SW480 (cell line): Measurements from ENCODE around the gene PRDM16.

Source experiments
- DNase-seq: peaks from one replicate; pipeline ENCODE4 v3.0.0-alpha.2; 2016; ENCODE audit warnings: low spot score

Gene PRDM16

DNA sequence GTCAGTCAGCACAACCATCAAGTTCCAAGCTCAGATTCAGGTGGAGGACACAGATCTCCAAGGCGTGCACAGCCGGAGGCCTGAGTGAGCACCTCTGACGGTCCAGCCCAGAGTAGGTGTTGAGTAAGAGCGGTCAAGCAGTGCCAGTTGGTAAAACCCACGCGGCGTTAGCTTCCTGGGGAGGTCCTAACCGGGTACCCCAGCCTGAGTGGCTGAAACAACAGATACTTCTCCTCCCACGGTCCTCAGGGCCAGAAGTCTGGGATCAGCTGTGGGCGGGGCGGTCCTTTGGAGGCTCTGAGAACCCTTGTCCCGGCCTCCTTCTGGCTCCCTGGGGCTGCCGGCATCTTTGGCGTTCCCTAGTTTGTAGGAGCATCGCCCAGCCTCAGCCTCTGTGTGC, 94.4 kb downstream of the PRDM16 start:
- DNase-seq = no peak

DNA sequence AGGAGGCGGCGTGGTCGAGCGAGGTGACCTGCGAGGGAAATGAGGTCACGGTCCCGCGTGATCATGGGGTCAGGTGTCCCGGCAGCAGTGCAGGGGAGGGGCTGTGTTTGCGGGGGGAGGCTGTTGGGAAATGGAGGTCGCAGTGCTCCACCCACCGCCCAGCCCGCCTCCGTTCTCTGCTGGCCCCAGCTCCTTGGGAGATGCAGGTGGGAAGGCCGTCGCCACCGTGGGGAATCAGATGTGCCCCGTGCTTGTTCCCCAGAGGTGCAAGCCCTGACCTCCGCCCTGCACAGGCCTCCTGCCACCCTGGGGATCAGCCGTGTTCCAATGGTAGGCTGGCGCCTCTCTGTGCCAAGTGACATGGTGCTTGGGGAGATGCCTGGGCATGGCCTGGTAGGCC, 95.7 kb downstream of the PRDM16 start:
- DNase-seq = no peak

DNA sequence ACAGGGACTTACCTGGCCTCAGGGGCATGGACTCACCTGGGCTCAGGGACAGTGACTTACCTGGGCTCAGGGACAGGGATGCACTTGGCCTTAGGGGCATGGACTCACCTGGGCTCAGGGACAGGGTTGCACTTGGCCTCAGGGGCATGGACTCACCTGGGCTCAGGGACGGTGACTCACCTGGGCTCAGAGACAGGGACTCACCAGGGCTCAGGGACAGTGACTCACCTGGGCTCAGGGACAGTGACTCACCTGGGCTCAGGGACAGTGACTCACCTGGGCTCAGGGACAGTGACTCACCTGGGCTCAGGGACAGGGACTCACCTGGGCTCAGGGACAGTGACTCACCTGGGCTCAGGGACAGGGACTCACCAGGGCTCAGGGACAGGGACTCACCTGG, 96.2 kb downstream of the PRDM16 start:
- DNase-seq = peak; percentile 54

DNA sequence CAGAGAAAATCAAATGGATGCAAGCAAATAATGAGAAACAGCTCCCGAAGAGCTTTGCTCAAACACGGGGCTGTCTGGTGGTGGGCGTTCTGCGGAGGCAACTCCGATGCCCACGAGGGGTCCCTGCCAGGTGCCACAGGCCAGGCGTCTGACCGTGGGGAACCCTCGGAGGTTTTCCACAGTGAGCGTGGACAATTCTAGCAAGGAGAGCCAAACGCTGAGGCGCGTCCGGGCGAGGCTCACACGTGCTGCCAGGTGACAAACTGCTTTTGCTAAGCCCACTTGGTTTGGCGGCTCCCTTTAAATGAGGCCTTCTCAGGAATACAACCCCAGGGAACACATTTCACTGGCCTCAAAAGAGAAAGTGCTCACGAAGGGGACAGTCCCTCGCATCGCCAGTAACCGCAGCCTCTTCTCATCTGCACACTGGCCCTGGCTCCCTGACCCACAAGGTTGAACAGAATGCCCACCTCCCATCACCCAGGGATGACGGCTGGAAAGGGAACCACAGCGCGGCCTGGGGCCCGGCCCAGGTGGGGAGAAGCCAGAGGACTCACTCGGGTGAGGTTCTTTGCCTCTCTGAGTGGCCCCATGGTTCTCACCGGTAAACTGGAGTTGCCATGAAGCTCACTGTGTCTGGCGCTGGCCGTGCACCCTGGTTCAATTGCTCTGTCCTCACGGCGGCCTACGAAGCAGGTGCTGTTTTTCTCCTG, 97.4 kb downstream of the PRDM16 start:
- DNase-seq = no peak

DNA sequence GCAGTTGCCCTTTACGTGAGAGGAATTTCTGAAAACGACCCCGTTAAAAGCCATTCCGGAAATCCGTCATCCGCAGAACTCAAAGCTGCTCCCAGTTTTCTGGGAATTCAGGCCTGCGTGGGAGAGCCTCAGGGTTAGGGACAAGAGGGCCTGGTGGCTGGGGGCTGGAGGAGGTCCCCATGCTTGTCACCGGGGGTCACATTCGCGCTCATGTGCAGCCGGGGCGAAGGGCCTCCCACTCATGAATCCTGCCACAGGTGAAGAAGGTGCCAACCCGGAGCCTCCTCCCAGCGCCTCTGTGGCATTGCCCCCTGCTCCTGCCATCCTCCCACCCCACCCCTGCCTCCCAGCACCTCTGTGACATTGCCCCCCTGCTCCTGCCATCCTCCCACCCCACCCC, 98.3 kb downstream of the PRDM16 start:
- no peak for DNase-seq

DNA sequence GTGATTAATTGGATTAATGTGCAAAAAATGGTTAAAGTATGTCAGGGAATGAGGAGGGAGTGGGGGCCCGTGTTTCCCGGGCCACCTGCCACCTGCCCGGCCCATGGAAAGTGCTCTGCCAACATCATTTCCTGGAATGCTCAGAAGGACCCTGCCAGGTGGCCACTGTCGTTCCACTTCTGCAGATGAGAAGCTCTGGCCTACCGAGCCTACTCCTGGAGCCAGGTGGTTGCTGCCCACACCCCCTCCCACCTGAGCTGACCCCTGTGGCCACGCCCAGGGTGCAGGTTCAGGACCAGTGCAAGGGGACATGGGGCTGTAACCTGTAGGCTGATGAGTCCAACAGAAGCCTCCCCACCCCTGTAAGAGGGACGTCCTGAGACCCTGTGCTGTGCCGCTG, 99.7 kb downstream of the PRDM16 start:
- no peak for DNase-seq

DNA sequence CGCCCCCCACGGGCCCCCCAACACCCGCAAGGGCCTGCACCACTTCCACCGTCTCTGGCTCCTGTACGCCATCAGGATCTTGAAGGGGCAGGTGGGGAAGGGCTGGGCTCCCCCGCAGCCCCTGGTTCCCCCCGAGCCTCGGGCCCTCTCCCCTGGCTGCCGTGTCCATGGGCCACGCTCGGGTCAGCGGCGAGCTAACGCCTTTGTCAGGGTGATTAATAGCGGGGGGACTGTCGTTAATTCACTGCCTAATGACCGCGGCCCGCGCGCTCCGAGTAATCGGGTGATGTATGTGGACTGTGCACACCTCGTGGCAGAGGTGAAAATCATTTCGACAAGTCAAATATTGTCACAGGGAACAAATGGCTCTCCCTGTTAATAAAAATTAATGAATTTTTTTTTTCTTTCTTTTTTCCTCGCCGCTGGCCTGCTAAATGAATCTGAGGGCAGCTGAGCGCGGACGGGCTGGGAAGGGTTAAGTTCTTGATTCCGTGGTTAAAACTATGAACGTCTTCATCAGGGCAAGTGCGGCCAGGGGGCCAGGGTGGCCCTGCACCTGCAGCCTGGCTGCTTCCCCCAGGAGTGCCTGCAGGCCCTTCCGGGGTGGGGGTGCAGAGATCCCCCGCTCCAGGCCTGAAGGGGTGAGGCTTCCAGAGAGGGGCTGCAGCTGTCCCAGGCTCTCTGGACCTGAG, 100.8 kb downstream of the PRDM16 start:
- no peak for DNase-seq

DNA sequence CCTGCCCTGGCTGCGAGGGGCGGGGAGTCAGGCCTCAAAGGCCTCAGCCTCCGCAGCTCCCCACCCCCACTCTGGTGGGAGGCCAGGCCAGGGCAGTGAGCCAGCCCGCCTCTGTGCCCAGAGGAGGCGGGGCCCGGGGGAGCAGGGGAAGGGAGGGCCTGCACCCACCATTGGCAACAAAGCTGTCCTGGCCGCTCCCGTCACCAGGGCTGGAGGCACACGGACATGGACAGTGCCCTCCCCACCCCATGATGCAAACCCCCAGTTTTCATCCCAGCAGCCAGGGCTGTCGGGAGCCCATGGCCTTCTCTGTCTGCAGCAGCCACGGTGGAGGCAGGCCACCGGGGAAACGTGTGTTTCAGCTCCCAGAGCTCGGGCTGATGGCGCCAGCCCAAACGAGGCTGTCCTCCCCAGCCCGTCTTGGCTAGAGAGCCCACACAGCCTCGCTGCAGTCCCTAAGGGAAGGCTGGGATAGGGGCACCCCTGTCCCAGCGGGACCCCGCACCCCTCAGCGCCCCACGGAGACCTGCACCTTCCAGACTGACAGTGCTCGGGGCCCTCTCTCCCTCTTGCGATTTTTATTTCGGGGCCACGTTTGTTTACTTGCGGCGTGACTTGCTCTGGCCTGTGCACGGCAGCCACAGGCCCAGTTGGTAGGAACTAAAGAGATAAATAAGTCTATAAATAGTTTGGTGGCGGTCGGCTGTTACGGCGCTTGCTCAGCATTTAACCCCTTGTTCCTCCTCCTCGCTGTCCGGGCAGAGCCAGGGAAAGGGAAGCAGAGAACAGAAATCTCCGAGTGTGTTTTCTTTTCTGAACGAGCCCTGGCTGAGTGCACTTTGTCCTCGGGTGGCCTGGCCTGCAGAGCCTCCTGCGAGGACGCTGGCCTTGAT, 101.8 kb downstream of the PRDM16 start:
- peak; percentile 43 for DNase-seq

DNA sequence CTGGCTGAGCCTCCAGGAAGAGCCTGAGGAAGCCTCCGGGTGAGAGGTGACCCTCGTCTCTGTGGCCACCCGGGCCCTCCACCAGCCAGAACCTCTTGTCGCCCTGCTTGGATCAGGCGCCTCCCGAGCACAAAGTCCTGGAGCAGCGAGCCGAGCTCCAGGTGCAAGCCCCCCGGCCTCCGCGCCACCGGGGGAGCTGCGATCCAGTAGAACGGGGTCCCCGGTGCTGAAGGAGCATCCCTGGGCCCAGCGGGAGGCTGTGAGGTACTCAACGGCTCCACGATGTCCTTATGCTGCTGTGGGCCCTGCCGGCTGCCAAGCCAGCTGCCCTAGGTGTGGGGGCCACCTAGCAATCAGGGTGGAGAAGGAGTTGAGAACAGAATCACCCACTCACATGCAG, 102.8 kb downstream of the PRDM16 start:
- DNase-seq = no peak

DNA sequence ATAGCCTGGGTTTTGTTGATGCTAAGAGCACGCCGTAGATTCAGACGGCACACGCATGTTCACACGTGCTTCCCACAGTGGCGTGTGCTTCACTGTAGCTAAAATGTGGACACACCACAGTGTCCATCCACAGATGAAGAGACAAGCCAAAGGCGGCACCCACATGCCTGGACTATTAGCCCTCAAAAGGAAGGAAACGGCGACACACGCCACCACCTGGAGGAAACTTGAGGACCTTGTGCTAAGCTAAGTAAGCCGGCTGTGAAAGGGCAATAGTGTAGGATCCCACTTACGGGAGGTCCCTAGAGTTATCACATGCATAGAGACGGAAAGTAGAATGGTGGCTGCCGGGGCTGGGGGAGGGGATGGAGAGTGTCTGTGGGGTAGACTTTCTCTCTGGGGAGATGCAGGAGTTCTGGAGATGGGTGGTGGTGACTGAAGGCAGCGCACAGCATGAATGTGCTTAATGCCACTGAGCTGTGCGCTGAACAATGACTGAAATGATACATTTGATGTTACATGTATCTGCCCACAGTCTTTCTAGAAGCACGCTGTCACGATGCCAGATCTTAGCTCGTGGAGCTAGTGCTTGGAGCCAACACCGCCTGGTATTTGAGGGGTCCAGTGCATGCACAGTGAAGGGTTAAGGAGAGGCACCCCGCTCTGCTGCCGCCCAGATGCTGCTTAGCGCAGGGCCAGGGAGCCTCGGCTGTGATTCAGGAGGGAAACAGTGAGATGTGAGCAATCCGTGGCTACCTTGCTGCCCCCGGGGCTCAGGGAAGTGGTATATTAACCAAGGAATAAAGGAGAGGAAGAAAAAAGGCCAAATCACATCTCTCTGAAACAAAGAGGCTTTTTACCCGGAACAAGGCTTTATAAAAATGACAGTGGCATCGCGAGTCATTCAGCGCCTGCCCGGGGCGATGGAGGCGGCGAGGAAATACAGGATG, 103.7 kb downstream of the PRDM16 start:
- DNase-seq = no peak

DNA sequence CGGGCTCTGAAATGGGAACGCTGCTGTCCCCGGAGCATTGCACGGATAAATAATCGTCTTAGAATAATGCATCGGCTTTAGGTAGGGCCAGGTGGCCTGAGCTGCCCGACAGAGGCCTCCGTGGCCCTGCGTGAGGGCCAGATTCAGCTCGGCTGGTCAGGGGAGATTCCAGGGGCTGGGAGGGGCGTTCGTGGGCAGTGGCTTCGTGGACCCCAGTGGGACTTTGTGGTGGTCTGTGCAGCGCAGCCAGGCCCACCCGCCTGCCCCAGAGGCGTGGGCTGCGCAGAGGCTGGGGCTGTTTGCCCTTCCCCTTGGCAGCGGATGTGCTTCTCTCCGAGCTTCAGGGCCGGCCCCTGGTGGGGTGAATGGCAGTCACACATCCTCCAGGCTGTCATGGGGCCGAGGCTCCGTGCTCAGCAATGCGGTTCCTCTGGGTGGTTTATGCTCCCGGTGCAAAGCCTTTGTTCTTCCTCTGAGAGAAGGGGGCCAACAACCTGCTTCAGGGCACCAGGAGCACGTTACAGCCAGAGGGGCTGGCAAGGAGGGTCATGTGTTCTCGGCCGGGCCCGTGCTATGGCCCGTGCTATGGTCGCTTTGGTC, 104.5 kb downstream of the PRDM16 start:
- DNase-seq = no peak

DNA sequence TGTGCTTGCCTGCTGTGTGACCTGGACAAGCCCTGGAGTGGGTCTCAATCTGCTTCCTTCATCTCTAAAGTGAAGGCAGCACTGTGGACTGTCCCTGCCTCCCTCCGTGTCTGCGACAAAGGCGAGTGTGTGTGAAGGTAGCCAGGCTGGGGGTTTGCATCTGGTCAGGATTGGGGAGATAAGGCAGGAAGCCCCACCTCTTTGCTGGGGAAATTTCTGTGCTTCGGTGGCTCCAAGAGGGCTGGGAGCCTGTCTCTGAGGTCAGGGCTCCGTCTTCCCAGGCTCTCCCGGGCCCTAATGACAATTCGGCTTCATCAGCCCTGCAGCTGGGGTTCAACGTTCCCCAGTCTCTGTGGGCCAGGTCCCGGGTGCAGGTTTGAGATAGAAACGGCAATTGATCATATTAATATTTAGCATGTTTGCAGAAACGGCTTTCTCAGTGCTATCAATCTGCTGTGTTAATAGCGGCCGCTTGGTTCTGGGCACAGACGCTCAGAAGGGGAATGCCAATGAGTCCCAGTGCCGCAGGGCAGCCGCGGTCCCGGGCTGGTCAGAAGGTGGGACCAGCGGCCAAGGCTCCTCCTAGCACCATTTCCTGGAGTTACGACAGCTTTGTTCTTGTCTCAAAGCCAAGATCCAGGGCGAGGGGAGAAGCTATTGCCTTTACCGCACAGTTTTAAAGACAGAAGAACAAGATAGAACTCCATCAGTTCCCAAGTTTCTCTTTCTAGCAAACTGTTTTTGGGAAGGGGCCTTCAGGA, 105.7 kb downstream of the PRDM16 start:
- DNase-seq = no peak

DNA sequence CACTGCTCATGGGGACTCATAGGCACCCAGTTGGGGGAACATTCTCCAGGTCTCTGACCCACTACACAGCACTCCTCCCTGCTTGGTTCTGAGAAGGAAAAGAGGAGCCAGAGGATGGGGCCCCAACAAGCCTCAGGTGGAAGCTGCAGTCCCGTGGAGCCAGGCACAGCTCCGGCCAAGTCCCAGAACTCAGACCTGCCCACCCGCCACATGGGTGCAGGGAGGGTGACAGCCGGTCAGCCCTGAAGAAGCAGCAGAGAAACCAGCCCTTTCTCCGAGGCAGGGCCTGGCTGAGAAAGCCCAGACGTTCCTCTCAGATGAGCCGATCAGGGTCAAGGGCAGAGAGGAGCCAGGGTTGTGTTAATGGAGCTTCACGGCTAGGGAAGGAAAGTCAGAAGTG, 106.5 kb downstream of the PRDM16 start:
- no peak for DNase-seq

DNA sequence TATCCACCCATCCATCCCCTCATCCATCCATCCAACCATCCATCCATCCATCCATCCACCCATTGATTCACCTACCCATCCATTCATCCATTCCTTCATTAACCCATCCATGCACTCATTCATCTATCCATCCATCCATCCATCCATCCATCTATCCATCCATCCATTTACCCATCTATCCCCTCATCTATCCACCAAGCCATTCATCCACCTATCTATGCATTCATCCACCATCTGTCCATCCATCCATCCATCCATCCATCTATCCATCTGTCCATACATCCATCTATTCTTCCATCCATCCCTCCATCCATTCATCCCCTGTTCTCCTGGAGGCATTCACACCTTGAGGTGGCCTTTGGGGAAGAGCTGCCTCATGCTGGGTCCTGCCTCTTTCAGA, 107.0 kb downstream of the PRDM16 start:
- DNase-seq = no peak

DNA sequence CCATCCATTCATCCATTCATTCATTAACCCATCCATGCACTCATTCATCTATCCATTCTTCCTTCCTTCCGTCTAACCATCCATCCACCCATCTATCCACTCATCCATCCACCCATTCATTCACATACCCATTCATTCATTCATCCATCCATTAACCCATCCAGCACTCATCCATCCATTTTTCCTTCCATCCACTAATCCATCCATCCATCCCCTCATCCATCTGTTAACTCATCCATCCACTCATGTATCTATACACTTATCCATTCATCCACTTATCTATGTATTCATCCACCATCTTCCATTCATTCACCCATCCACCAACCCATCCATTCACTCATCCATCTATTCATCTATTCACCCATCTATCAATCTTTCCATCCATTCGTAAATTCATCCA, 107.8 kb downstream of the PRDM16 start:
- no peak for DNase-seq

DNA sequence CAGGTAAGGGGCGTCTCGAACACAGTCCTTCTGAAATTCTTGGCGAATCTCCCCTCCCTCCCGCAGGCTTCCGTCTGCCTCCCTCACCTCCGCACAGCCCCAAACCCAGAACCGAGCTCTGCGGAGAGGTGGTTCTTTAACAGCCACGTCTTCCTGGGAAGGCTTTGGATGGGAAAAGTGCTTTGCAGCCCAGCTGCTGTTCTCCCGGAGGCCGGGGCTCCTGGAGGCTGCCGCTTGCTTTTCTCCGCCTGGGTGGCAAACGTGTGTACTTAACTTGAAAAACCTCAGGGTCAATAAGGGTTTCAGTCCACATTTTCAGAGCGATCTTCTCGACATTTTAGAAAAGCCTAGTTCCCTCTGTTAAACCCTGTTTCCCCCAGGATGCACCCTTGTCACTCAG, 109.3 kb downstream of the PRDM16 start:
- no peak for DNase-seq

DNA sequence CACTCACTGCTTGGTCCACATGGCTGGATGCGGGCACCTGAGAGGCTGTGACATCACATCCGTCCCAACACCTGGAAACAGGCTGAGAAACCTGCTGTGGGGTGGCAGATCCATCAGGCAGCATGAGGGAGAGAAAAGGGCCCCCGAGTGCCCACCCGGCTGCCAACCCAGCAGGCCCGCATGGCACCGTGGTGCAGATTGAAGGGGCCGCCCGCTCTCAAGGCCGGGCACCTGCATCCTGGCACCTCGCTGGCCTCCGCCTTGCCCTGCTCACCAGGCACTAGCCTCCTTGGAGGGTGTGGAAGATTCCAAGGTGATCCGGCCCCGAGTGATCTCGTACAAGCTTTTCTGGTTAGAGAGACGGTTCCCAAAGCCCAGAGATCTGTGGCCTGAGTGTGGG, 110.5 kb downstream of the PRDM16 start:
- no peak for DNase-seq

DNA sequence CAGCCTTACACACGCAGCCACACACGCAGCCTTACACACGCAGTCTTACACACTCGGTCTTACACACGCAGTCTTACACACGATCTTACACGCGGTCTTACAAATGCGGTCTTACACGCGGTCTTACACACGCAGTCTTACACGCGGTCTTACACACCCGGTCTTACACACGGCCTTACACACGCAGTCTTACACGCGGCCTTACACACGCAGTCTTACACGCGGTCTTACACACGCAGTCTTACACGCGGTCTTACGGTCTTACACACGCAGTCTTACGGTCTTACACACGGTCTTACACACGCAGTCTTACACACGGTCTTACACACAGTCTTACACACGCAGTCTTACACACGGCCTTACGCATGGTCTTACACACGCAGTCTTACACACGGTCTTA, 111.9 kb downstream of the PRDM16 start:
- DNase-seq = no peak

DNA sequence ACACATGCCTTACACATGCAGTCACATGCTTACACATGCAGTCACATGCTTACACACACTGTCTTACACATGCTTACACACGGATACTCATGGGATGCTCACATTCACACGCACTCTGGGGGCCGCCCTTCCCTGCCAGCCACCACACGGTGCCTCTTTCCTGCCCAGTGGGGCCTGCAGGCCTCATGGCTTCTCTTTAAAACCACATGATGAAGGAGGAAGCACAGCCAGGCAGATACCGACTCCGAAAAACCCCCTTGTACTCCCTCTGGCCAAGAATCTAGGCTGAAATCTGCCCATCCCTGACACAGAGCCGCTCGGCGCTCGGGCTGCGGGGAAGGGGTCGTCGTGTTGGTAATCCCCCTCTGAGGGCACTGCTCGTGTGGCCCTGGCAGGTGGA, 113.0 kb downstream of the PRDM16 start:
- DNase-seq = no peak

DNA sequence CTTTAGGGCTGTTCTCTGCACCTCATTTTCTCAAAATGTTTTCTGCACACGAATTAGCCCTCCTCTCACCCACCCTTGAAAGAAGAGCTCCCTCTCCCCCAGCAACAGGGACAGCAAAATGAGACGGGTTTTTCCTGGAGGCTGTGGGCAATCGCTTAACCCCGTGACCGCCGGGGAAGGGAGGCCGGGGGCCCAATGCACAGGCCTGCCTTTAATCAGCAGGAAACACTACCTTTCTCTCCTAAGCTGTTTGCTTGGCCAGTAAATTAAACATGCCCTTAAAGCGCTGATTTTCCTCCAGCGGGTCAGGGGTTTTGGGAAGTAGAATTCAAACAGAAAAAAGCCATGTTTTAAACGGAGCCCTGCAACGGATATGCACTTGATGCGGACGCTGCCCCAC, 114.4 kb downstream of the PRDM16 start:
- no peak for DNase-seq

DNA sequence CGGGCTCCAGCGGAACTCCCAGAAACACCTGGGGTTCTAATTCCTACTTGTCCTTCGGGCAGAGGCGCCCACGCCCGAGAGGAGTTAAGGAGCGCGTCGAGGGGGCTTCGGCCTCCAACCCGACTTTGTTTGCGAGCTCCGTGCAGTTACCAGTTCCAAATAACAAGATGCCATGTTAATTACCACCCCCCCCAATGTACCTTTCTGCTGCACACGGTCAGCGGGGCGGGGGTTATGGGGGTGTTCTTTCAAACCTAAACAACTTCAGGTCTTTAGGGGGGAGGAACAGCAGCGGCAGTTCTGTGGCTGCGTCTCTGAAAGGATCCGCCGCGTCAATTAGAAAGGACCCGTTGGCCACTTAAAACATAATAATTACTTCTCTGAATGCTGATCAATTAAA, 114.8 kb downstream of the PRDM16 start:
- DNase-seq = no peak
